ENCODE measurements around the gene CD160. TPM values are rescaled to one million over a fixed set of nuclear protein-coding genes. Genes with fewer than 3 reads are reported as not detected.

Gene CD160
- total RNA-seq, 2 donors from 2014 or later = not detected

DNA sequence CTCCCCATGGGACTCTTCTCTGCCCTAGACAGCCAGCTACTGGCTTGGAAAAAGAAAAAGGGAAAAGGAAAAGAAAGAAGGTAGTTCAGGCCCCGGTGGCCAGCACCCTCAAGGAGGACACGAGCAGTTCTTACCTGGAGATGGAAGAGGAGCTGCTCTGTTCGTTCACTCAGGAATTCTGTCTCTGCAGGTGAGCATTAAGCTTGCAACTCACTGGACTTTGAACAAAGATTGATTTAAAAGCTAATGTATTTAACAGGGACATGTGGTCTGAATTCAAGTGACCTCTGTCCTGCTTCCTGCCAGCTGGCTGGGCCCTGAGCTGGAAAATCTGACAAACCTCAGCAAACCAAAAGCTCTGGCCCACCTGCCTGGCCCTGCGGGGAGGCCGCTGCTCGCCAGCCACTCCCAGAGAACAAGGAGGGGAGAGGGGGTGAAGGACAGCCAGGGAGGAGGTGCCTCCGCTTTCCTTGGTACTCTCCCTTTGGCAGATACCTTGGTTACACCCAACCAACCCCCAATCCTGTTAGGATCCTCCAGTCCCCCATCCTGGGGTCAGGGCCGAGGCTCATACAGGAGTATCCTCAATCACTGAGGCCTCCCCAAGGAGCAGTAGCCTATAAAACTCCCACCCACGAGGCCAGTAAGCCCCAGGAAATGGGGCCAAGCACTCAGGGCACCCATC is 12.0 kb upstream of the CD160 start, which contains the start of gene PDZK1:
PDZK1 (minus strand) TSS at position 186 of the 685 bp plus-strand sequence. CDS start 19,347 bp downstream, outside the sequence.
- Mint-ChIP-seq H3K9me3 (no peaks in the 10 kb centered on the region), H3K4me3 (peak within 1 kb of the TSS; percentile 55), H3K4me1 (peaks cover 60% of the 10 kb centered on the region), H3K27ac (peak within 1 kb of the TSS; percentile 90), H3K36me3 (ENCODE audit: low read depth) (peaks cover under 1% of the 10 kb centered on the region), H3K27me3 (ENCODE audit: insufficient read depth) (no peaks in the 10 kb centered on the region)
- no peaks in the 10 kb centered on the region for H3K27me3 ChIP-seq (ENCODE audit: control insufficient read depth, insufficient read depth, low read length, poor library complexity, severe bottlenecking)
- no peak for TF ChIP-seq CTCF (conservative IDR thresholded peaks at IDR 0.05)
- peak within 1 kb of the TSS; percentile 40 for H3K27ac ChIP-seq (ENCODE audit: low read depth, low read length)
- H3K4me3 ChIP-seq (ENCODE audit: low read length) = peak within 1 kb of the TSS; percentile 72
- WGBS, 2 experiments (ENCODE audit: insufficient coverage in 1 of 2, insufficient read length in 1 of 2) = 70 to 80% methylated on average over 5 to 9 of the region's 9 CpGs
- H3K9ac ChIP-seq (ENCODE audit: extremely low read depth, low read length, poor library complexity, severe bottlenecking) = peak within 1 kb of the TSS; percentile 36
- H3K9me3 ChIP-seq (ENCODE audit: control insufficient read depth, low read length) = no peaks in the 10 kb centered on the region
- peak; percentile 75 for DNase-seq
- peaks cover 29% of the 10 kb centered on the region for H3K4me1 ChIP-seq (ENCODE audit: control insufficient read depth, insufficient read depth, low read length)
- H3K36me3 ChIP-seq (ENCODE audit: control insufficient read depth, insufficient read depth, low read length) = peaks cover 5% of the 10 kb centered on the region

GRCh38 chr1:145708063-145708462 is 11.2 kb upstream of the CD160 start:
- WGBS, 2 experiments (ENCODE audit: insufficient coverage in 1 of 2, insufficient read length in 1 of 2) = 38 to 57% methylated on average over 6 to 7 of the region's 7 CpGs
- peak overlapping the region; percentile 55 for H3K4me3 Mint-ChIP-seq

GRCh38 chr1:145710291-145711027 is 8.8 kb upstream of the CD160 start:
- no peak for DNase-seq
- no peaks in the 10 kb centered on the region for H3K27me3 Mint-ChIP-seq (ENCODE audit: insufficient read depth)
- Histone ChIP-seq H3K4me3 (ENCODE audit: low read length) (no peak overlapping the region), H3K27ac (ENCODE audit: low read depth, low read length) (no peak overlapping the region), H3K36me3 (ENCODE audit: control insufficient read depth, insufficient read depth, low read length) (no peaks in the 10 kb centered on the region), H3K4me1 (ENCODE audit: control insufficient read depth, insufficient read depth, low read length) (peaks cover 20% of the 10 kb centered on the region), H3K9me3 (ENCODE audit: control insufficient read depth, low read length) (no peaks in the 10 kb centered on the region), H3K9ac (ENCODE audit: extremely low read depth, low read length, poor library complexity, severe bottlenecking) (no peak overlapping the region), H3K27me3 (ENCODE audit: control insufficient read depth, insufficient read depth, low read length, poor library complexity, severe bottlenecking) (no peaks in the 10 kb centered on the region)
- H3K27ac Mint-ChIP-seq = no peak overlapping the region
- H3K4me3 Mint-ChIP-seq = no peak overlapping the region
- 60 to 87% methylated on average over 1 to 4 of the region's 4 CpGs for WGBS, 2 experiments (ENCODE audit: insufficient coverage in 1 of 2, insufficient read length in 1 of 2)
- no peaks in the 10 kb centered on the region for H3K9me3 Mint-ChIP-seq
- H3K4me1 Mint-ChIP-seq = peaks cover 45% of the 10 kb centered on the region
- H3K36me3 Mint-ChIP-seq (ENCODE audit: low read depth) = no peaks in the 10 kb centered on the region
- TF ChIP-seq CTCF (conservative IDR thresholded peaks at IDR 0.05) = no peak

More at GRCh38 chr1:145708063-145708462, 11.2 kb upstream of the CD160 start:
- no peaks in the 10 kb centered on the region for H3K27me3 Mint-ChIP-seq (ENCODE audit: insufficient read depth)
- no peak for TF ChIP-seq CTCF (conservative IDR thresholded peaks at IDR 0.05)
- no peak overlapping the region for H3K4me3 ChIP-seq (ENCODE audit: low read length)
- peak; percentile 75 for DNase-seq
- H3K36me3 ChIP-seq (ENCODE audit: control insufficient read depth, insufficient read depth, low read length) = peaks cover under 1% of the 10 kb centered on the region
- no peaks in the 10 kb centered on the region for H3K9me3 Mint-ChIP-seq
- H3K27me3 ChIP-seq (ENCODE audit: control insufficient read depth, insufficient read depth, low read length, poor library complexity, severe bottlenecking) = no peaks in the 10 kb centered on the region
- peaks cover 29% of the 10 kb centered on the region for H3K4me1 ChIP-seq (ENCODE audit: control insufficient read depth, insufficient read depth, low read length)
- H3K9ac ChIP-seq (ENCODE audit: extremely low read depth, low read length, poor library complexity, severe bottlenecking) = peak overlapping the region; percentile 9
- no peak overlapping the region for H3K27ac ChIP-seq (ENCODE audit: low read depth, low read length)
- peak overlapping the region; percentile 90 for H3K27ac Mint-ChIP-seq
- H3K9me3 ChIP-seq (ENCODE audit: control insufficient read depth, low read length) = no peaks in the 10 kb centered on the region
- H3K36me3 Mint-ChIP-seq (ENCODE audit: low read depth) = no peaks in the 10 kb centered on the region
- H3K4me1 Mint-ChIP-seq = peaks cover 60% of the 10 kb centered on the region
